Calu3 (cell line): Measurements from ENCODE around the gene PXDN. TPM values are rescaled to one million over a fixed set of nuclear protein-coding genes. Genes with fewer than 3 reads are reported as not detected.
"Not testable (repeated sequence)": the region's sequence is repeated elsewhere in the genome, so short reads cannot be mapped to it uniquely, and the experiment has no call there.

Experiments
- BruUV-seq: library from RNA; stranded (reverse); fragments of 400-500 nt; replicated peaks from 2 replicates; lab custom pipeline; 2021; lab: Mats Ljungman, UMichigan
- CTCF ChIA-PET: fragments of 300-600 bp; sonication (Branson Sonifier 250); formaldehyde crosslinking; loops from one replicate; lab custom pipeline; 2022; ENCODE audit warnings: antibody characterized with exemption; lab: Charles Lee
- DNase-seq: peaks from one replicate; pipeline ENCODE4 v3.0.0; 2022
- H3K27ac Mint-ChIP-seq: one replicate; pipeline ENCODE4 v1.8.0; 2022; ENCODE audit warnings: mixed read lengths; ENCODE audit not compliant: unreplicated experiment
- H3K27me3 Mint-ChIP-seq: one replicate; pipeline ENCODE4 v1.8.0; 2022; ENCODE audit warnings: mixed read lengths; ENCODE audit not compliant: unreplicated experiment
- H3K36me3 Mint-ChIP-seq: one replicate; pipeline ENCODE4 v1.8.0; 2022; ENCODE audit warnings: mild to moderate bottlenecking, moderate library complexity, mixed read lengths; ENCODE audit not compliant: insufficient read depth, unreplicated experiment
- H3K4me1 Mint-ChIP-seq: one replicate; pipeline ENCODE4 v1.8.0; 2022; ENCODE audit warnings: mild to moderate bottlenecking, low read depth, mixed read lengths; ENCODE audit not compliant: unreplicated experiment
- H3K4me3 Mint-ChIP-seq: one replicate; pipeline ENCODE4 v1.8.0; 2022; ENCODE audit warnings: mild to moderate bottlenecking, low read depth, moderate library complexity, mixed read lengths; ENCODE audit not compliant: unreplicated experiment
- H3K9me3 Mint-ChIP-seq: one replicate; pipeline ENCODE4 v1.8.0; 2022; ENCODE audit warnings: low read depth, mixed read lengths; ENCODE audit not compliant: unreplicated experiment
- intact Hi-C: fragments of 100-400 bp; cut with micrococcal nuclease; formaldehyde crosslinking; loops from one replicate; pipeline ENCODE4 v1.10.0; 2022; ENCODE audit not compliant: unreplicated experiment
- total RNA-seq: library from RNA; stranded (reverse); gene quantifications from 2 replicates; pipeline ENCODE4 v1.2.3, GENCODE V29; 2022
- TF ChIP-seq, protein P1 (sequence below): fragments of 200-600 bp; IDR thresholded peaks from one replicate; pipeline ENCODE4 v1.8.0; 2022; ENCODE audit warnings: antibody characterized with exemption; ENCODE audit not compliant: unreplicated experiment

Gene PXDN
- total RNA-seq, 1 experiment from 2014 or later, result not detected

DNA sequence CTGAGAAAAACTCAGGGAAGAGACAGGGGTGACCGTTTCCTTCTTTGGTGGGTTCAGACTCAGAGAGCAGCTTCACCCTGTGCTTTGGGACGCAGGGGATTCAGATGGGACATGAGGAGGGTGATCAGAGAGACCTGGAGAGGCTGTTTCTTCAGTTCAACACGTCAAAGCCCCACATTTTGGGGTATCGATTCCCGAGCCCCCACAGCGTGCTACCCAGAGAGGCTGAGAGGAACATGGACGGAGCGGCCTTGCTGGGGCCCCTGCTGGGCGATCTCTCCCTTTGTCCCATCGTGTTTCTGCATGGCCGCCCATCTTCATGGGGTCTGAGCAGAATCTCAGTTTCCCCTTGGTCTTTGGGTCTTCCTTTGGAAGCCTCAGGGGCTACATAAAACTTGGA lies 38.2 kb upstream of the PXDN start:
- TF ChIP-seq, protein P1, sequence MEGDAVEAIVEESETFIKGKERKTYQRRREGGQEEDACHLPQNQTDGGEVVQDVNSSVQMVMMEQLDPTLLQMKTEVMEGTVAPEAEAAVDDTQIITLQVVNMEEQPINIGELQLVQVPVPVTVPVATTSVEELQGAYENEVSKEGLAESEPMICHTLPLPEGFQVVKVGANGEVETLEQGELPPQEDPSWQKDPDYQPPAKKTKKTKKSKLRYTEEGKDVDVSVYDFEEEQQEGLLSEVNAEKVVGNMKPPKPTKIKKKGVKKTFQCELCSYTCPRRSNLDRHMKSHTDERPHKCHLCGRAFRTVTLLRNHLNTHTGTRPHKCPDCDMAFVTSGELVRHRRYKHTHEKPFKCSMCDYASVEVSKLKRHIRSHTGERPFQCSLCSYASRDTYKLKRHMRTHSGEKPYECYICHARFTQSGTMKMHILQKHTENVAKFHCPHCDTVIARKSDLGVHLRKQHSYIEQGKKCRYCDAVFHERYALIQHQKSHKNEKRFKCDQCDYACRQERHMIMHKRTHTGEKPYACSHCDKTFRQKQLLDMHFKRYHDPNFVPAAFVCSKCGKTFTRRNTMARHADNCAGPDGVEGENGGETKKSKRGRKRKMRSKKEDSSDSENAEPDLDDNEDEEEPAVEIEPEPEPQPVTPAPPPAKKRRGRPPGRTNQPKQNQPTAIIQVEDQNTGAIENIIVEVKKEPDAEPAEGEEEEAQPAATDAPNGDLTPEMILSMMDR, result no peak
- H3K27ac Mint-ChIP-seq, result no peak overlapping the region
- no TSS peak for BruUV-seq
- H3K9me3 Mint-ChIP-seq, result peaks cover 15% of the 10 kb centered on the region
- H3K27me3 Mint-ChIP-seq, result no peaks in the 10 kb centered on the region
- no peaks in the 10 kb centered on the region for H3K36me3 Mint-ChIP-seq
- H3K4me1 Mint-ChIP-seq, result no peaks in the 10 kb centered on the region
- intact Hi-C loops, result no loop called here
- no peak overlapping the region for H3K4me3 Mint-ChIP-seq
- no peak for DNase-seq
- CTCF ChIA-PET, result no interaction called here

DNA sequence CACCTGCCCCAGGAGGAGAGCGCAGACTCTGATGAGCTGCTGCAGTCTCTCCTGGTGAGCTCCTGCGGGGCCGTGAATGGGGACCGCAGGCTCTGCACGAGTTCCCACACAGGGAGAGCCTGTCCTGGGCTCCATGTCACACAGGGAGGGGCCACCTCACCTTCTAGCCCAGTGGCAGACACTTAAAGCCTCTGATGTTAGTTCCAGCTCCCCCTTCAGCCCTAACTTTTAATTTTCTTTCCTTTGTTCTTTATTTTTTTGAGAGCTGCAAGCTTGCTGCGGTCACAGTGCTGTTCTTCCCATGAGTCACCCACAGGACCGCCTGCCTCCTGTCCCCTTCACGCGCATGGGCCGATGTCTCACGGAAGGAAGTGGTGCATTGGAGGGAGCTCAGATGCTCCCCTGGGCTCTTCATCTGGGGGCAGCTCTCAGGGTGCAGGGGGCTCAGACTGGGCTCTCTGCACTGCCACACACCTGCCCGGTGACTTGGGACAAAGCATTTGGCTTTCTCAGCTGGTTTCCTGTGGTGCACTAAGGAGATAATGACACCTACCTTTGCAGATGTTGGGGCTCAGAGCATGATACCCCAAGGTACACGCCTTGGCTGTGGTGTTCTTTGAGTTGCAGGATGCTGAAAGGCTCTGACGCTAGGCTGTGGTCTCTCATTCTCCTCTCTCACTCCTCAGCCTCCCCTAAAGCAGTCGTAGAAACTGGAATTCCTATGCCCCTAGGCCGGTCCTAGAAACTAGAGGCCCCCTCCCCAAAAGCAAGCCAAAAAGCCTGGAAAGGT lies 37.2 kb upstream of the PXDN start:
- BruUV-seq, result no TSS peak

DNA sequence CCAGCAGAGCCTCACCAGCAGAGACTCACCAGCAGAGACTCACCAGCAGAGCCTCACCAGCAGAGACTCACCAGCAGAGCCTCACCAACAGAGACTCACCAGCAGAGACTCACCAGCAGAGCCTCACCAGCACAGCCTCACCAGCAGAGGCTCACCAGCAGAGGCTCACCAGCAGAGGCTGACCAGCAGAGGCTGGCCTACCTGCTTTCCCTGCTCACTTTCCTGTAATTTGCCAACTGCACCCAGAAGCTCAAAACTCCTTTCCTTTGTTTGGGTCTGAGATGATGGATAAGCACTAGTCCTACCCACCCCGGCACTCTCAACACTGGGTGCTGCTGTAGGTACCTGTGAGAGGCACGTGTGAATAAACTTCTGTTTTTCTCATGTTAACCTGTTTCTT lies 36.4 kb upstream of the PXDN start:
- CTCF ChIA-PET, result no interaction called here

More for the DNA sequence above, 37.2 kb upstream of the PXDN start:
- H3K9me3 Mint-ChIP-seq, result peaks cover 18% of the 10 kb centered on the region
- intact Hi-C loops, result no loop called here
- no peak overlapping the region for H3K27ac Mint-ChIP-seq
- DNase-seq, result no peak
- CTCF ChIA-PET, result no interaction called here
- no peaks in the 10 kb centered on the region for H3K36me3 Mint-ChIP-seq
- no peaks in the 10 kb centered on the region for H3K27me3 Mint-ChIP-seq
- H3K4me3 Mint-ChIP-seq, result no peak overlapping the region
- H3K4me1 Mint-ChIP-seq, result no peaks in the 10 kb centered on the region
- TF ChIP-seq, protein P1, result no peak

DNA sequence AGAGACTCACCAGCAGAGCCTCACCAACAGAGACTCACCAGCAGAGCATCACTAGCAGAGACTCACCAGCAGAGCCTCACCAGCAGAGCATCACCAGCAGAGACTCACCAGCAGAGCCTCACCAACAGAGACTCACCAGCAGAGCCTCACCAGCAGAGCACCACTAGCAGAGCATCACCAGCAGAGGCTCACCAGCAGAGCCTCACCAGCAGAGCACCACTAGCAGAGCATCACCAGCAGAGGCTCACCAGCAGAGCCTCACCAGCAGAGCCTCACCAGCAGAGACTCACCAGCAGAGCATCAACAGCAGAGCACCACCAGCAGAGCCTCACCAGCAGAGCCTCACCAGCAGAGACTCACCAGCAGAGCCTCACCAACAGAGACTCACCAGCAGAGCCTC lies 35.7 kb upstream of the PXDN start:
- peaks cover 18% of the 10 kb centered on the region for H3K9me3 Mint-ChIP-seq
- H3K4me3 Mint-ChIP-seq, H3K36me3 Mint-ChIP-seq, BruUV-seq, H3K27ac Mint-ChIP-seq, H3K27me3 Mint-ChIP-seq, DNase-seq, H3K4me1 Mint-ChIP-seq, CTCF ChIA-PET, intact Hi-C loops: not testable (repeated sequence)

More for the DNA sequence above, 36.4 kb upstream of the PXDN start:
- Mint-ChIP-seq H3K27ac (no peak overlapping the region), H3K4me1 (no peaks in the 10 kb centered on the region), H3K9me3 (peaks cover 18% of the 10 kb centered on the region), H3K4me3 (no peak overlapping the region), H3K36me3 (no peaks in the 10 kb centered on the region), H3K27me3 (no peaks in the 10 kb centered on the region)
- TF ChIP-seq, protein P1, result no peak
- BruUV-seq, result no TSS peak
- intact Hi-C loops, result no loop called here
- no peak for DNase-seq

DNA sequence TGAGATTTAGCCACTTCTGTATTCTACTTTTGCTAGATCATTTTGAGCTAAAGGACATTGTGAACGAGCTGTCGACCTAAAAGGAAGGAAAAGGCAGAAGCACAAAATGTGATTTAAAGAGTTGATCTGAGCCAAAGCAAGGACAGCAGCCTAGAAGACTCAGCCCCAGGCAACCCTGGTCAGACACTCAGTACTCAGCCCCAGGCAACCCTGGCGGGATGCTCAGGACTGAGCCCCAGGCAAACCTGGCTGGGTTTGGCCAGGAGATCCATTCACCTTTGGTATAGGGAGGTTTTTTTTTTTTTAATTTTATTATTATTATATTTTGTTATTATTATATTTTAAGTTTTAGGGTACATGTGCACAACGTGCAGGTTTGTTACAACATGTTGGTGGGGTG lies 34.3 kb upstream of the PXDN start:
- CTCF ChIA-PET, result interaction anchor here (0.6 kb wide), 1 partner anchor 291 kb away, joined by 4 read pairs; no protein-coding TSS in a partner anchor
- no TSS peak for BruUV-seq
- Mint-ChIP-seq H3K9me3 (peaks cover 20% of the 10 kb centered on the region), H3K36me3 (no peaks in the 10 kb centered on the region), H3K27me3 (no peaks in the 10 kb centered on the region), H3K27ac (no peak overlapping the region), H3K4me3 (no peak overlapping the region), H3K4me1 (no peaks in the 10 kb centered on the region)
- no peak for DNase-seq
- intact Hi-C loops, result no loop called here
- TF ChIP-seq, protein P1, result no peak
